NCI-H2171 (cell line): Measurements from ENCODE around the gene SASS6.
A peak's percentile ranks its signal among the peaks of the same experiment; 100 is the strongest.
"Not testable (repeated sequence)": the region's sequence is repeated elsewhere in the genome, so short reads cannot be mapped to it uniquely, and the experiment has no call there.

Source experiments
- DNase-seq: peaks from one replicate; lab custom pipeline; 2025; lab: John Stamatoyannopoulos, UW

The SASS6 gene

GRCh38 chr1:100047235-100047708, 85.5 kb downstream of the SASS6 start:
- not testable (repeated sequence) for DNase-seq

GRCh38 chr1:100045206-100045605, 87.5 kb downstream of the SASS6 start:
- no peak for DNase-seq

GRCh38 chr1:100039591-100039990, 93.1 kb downstream of the SASS6 start:
- no peak for DNase-seq

GRCh38 chr1:100038660-100039287, 94.0 kb downstream of the SASS6 start:
- DNase-seq, result peak; percentile 51

GRCh38 chr1:100037927-100038659, 94.6 kb downstream of the SASS6 start:
- peak; percentile 89 for DNase-seq

- no peak for DNase-seq
Measured at GRCh38 chr1:100037656-100037926, 95.1 kb downstream of the SASS6 start.

GRCh38 chr1:100036718-100037655, 95.7 kb downstream of the SASS6 start:
- DNase-seq, result no peak

- no peak for DNase-seq
Measured at GRCh38 chr1:100035214-100035613, 97.5 kb downstream of the SASS6 start.

GRCh38 chr1:100034470-100034869, 98.3 kb downstream of the SASS6 start:
- DNase-seq, result no peak
